ENCODE data around the gene NOTUM. TPM values are rescaled to one million over a fixed set of nuclear protein-coding genes. Genes with fewer than 3 reads are reported as not detected.
"Not testable (repeated sequence)": the region's sequence is repeated elsewhere in the genome, so short reads cannot be mapped to it uniquely, and the experiment has no call there.

NOTUM gene
- total RNA-seq, 1 donor from 2014 or later = not detected

DNA sequence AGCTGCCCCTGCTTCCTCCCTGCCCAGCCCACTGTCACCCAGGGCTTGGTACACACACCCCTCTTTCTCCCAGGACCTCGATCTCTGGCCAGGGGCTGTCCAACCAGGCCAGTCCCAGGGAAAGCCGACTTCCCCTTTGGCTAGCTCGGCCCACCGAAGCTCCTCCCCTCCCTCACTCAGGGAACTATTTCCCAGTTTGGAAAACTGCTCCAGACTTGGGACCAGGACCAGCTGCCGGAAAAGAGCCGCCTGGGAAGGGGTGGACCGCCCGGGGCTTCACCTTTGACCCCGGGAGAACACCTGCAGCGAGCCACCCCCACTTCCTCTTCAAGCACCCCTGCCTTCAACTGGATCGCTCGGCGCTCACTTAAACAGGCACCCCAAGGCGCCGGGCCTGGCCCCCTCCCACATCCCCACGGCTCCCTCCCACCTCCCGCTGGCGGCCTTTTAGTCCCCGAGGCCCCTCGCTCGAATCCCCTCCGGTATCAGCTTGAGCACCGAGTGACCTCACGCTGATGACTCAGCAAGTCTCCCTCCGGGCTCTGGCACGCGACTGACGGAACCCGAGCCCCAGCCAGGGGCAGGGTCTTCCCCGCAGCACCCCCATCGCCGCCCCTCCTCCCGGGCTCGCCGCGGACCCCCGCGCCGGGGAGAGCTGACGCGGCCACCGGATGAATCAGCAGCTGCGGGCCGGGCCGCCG, 34.4 kb downstream of the NOTUM start:
- DNase-seq (ENCODE audit: low spot score) = no peak

DNA sequence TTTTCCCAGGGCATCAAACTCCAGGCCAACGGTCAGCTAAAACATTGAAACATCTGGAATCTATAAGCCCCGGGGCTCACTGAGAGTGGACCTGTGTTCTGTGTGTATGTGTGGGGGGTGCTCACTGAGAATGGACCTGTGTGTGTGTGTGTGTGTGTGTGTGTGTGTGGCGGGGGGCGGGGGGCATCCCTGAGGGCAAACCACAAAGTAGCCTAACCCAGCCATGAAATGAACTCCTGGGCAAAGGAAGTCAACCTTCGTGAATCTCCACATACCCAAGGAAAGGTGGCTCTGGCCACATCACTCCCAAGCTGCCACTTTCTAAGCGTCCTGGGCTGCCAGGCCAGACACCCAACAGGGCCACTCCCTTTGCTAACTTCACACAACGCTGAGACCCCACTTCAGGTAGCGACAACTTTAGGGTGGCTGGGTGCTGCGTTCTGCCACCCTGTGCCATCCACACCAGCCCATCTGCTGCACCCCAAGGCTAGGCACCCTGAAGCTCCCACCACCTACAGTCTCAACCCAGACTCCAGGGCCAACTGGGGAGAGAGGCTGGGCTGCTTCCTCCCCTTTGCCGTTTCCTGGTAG, 35.0 kb downstream of the NOTUM start:
- DNase-seq (ENCODE audit: low spot score) = no peak

DNA sequence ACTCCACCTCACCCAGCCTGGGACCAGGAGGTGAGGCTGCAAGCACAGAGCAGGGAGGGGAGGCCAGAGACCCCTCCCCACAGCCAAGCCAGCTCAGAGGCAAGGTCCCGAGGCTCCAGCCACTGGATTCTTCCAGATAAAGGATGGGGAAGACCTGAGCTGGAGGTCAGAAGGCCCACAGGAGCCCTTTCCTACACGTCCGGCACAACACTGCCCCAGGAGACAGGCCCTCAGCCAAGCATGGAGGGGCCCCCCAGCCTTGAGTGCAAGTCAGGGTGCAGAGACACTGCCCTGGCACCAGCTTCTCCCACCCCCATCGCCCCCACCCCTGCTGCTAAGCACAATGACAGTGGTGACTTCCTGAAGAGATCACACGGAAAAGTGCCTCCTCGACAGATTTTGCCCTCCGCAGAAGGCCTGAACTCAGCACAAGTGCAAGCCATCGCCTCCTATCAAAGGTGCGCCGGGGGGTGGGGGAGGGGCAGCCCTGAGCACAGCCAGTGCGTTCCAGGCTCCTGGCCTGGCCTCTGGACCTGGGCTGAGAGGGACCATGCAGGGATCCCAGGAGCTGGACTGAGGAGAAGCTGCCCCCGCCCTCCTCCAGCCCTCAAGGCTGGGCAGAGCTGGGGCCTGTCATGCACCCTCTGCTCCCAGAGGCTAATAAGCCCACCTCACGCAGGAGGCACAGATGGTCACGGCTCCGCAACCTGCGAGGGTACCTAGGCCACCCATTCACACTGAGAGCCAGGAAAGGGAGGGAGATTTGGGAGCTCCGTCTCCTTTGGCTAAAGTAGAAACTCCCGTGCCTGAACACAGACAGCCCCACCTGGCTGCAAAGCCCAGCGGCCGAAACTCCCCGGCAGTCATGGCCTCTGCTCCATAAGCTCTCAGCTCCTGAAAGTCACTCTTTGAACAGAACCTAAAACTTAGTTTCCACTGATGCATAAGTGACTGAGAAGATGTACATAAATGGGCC, 36.1 kb downstream of the NOTUM start:
- DNase-seq (ENCODE audit: low spot score) = no peak

DNA sequence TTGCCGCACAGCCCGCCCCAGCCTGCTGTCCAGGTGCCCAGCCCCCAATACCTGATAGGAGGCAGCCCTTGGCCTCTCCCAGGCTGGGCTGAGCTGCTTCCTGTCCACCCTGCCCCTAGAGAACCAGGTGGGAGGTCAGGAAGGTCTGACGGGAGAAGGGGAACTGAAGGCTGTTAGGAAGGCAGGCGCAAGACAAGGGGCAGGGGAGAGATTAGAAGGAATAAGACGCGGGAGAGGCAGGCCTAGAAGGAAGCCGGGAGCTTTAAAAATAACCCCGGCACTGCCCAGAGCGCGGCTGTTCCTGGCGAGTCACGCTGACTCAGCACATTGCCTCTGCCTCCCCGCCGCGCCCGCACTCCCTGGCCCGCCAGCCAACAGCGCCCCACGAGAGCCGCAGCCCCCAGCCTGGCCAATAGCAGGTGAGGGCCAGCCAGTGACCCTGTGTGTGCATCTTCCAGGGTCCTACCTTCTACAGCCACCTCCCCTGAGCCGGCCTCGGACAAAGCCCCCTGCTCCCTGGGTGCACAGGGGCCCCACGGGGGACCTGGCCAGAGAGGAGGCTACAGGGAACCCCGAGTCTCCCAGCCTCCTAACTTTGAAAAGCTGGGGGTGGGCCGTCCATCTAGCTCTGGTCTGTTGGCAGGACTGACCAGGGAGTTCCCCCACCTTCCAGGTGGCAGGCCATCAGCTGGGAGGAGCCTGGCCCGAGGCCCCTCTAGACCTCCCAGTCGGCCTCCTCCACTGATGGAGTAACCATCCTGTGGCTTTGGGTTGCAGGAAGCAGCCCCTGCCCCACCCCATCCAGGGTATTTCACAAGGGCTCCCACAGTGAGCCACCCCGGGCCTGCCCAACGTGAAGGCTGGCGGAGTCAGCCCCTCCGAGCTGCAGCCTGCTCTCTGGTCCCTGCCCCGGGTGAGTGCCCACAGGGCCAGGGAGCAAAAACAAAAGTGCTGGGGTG, 37.4 kb downstream of the NOTUM start:
- DNase-seq (ENCODE audit: low spot score) = no peak

DNA sequence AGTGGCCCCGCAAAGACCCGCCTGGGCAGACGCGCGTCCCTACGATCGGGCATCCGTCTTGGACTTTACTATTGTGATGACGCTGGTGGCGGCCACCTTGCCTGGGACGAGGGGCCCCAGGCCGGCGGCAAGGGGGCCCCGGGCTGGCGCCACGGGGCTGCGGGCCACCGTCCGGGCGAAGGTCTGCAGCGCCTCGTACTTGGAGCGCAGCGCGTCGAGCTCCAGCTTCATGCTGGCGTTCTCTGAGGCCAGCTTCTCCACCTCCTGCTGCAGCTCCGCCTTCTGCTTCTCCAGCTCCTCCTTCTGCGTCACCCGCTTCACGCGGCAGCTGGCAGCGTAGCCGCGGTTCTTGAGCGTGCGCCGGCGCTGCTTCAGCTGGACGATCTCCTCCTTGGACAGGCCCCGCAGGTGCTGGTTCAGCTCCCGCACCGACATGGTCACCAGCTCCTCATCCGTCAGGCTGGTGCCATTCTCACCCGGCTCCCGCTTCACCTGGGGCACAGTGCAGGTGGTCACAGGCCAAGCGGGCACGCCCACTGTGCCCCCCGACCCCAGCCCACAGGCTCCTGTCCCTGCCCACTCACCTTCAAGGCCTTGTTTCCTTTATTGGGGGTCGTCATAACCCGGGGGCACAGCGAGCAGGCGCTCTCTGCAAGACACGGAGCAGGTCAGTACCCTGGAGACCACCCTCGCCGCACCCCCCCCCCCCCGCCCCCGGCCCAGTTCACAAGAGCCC, 38.3 kb downstream of the NOTUM start:
- no peak for DNase-seq (ENCODE audit: low spot score)

DNA sequence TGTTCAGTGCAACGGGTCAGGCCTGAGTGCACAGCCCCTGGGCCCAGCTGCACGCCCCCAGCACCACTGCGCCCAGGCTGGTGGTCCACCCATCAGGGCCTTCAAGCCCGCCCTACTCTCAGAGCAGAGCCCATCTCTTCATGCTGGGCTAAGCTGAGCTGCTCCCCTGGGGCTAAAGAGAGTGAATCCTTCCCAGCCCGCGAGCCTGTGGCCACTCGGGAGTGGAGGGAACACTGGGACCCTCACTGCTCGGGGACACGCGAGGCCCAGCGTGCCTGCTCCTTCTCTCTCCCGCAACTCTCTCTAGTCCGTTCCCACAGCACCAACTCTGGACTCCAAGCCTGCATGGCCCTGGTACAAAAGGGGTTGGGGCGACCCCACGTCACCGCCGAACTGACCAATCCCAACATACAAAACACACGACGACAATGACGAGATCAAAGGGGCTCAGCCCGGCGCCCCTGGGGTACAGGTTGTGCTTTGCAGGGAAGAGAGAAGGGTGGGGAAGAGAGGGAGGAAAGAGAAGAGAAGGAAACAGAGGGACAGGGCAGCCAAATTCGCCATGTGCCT, 38.9 kb downstream of the NOTUM start:
- no peak for DNase-seq (ENCODE audit: low spot score)

DNA sequence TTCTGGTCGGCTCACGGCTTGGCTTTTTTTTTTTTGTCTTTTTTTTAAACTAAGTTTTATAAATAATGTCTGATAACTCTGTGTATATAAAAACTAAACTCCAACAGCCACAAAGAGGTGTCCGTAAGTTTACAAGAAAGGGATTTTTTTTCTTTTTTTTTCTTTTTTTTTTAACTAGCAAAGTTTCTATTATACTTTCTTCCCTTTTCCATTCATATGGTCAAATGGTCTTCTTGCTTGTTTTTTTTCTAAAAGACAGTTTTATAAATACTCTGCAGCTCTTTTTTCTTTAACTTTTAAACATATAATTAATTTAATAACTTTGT, 39.5 kb downstream of the NOTUM start:
- DNase-seq (ENCODE audit: low spot score) = no peak

DNA sequence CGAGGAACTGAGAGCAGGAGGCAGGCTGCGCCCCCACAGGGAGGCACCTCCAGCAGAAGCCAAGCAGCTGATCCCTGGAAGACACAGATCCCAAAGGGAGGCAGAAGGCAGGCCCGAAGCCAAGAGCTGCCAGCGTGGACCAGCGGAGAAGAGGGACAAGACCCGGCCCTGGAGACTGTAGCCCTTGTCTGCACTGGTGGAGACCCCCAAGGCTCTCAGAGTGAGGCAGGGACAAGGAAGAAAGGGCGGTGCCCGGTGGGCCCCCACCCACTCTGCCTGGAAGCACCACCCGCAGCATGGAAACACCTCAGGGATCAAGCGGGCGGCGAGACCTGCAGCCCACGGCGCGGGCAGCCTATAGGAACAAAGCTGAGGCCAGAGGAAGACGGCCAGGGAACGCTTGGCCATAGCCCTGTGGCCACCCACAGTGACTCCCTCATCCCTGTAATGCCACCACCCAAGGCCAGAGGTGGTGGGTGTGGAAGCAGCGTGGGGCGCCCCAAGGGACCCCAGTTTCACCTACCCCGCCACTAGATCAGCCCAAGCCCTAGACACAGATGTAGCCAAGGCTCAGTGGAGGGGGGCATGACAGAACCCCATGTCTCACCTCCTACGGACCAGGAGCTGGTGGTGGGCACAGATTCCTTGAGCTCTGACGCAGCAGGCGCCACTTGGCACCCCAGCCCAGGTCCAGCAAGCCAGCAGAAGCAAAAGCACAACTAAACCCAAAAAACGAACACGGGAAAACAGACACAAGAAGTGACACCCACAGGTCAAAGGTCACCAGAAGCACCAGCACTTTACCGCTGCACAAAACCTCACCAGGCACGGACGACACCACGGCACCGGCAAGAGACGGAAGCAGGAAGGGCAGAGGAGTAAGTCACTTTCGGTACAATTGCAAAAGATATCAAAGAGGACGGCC, 40.1 kb downstream of the NOTUM start:
- no peak for DNase-seq (ENCODE audit: low spot score)

DNA sequence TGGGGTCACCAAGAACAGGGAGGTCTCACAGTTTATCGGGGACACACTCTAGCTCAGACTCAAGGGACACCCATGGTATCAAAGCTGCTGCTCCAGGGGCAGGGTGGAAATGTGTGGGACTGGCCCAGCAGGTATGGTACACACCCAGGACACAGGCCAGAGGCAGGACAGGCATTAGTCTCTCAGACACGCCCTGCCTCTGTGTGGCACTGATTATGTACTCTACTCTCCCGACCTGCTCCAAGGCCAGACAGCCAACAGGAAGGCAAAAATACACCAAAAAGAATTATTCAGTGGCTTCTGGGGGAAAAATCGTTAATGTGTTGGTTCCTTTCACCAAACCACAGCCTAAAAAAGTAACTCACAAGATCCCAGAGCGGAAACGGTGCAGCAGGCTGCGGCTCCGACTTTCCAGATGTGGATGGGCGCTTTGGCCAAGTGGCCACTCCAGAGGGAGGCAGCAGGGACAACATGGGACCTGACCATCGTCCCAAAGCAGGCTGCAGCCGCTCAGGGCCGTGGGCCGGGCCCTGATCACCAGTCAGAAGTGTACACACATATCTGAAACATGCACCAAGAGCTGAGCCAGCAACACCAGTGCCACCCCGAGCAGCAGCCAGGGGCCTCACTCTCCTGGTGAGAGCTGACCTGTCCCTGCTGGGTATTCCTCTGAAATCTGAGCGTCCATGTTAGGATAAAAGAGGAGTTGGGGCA, 42.0 kb downstream of the NOTUM start:
- no peak for DNase-seq (ENCODE audit: low spot score)

DNA sequence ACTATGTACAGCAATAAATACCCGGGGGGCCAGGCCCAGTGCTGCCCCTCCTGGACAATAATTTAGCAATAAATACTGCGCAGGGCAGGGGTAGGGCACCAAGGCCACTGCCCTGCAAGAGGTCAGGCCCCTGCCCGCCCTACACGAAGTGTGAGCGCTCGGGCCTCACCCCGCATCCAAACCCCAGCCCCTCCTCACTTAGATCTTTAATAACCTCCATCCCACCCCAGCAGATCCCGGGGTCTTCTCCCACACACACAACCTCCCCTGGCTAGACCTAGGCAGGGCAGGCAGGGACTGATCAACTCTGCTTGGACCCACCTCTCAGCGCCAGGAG, 42.7 kb downstream of the NOTUM start:
- DNase-seq (ENCODE audit: low spot score) = not testable (repeated sequence)

DNA sequence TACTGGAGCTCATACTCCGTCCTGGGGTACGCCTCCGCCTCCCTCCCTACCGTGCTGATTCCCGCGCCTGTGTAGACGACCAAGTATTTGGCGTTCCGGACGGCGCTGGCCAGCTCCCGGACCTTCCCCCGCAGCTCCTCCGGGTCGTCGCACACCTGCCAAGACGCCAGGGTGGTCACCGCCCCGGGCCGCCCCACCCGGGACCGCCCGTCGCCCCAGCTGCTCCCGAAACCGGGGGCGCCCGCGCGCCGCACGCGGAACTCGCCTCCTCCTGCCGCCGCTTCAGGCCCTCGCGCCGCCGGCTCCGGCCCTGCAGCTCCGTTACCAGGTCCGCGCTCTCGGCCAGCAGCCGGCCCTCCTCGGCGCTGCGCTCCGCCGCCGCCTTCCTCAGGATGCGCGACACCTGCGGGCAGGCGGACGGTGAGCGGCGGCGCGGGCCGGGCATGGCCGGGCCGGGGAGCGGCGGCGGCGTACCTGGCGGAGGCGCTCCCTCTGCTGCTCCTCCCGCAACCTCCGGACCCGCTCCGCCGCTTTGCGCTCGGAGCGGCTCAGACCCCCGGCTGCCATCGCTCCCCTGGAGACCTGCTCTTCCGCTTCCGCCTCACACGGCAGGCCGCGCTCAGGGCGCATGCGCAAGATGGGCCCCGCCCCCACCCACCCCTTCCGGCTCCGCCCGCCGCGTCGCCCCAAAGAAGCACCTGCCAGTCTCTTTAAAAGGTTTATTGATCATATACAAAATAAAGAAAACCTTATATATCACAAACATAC, 43.2 kb downstream of the NOTUM start, which contains the start of gene SIRT7:
TSS of gene SIRT7 (minus strand) at position 612 of the 768 bp plus-strand sequence. CDS start at position 567, 45 bp downstream.
- peak; percentile 95 for DNase-seq (ENCODE audit: low spot score)

DNA sequence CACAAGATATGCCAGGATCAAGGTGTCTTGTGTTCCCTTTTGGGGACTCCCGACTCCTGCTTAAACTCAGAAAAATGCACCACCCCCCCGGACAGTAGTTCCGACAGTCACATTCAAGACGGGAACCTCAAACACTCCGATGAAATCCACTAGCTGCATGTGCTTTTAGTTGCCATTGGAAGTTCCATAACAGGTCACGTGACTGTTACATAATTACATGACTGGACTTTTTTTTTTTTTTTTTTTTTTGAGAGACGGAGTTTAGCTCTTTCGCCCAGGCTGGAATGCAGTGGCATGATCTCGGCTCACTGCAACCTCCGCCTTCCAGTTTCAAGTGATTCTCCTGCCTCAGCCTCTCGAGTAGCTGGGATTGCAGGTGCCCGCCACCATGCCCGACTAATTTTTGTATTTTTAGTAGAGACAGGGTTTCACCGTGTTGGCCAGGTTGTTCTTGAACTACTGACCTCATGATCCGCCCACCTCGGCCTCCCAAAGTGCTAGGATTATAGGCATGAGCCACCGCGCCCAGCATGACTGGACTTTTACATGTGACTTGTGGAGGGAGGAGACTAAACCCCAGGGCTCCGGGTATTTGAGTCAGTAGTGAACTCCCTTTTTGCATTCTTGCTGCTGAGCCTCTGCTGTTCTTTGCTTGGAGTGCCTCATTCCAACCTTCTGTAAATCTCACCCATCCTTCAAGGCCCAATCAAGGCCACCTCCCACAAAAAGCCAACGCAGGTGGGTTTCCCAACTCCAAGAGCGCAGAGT, 44.6 kb downstream of the NOTUM start:
- DNase-seq (ENCODE audit: low spot score) = no peak

DNA sequence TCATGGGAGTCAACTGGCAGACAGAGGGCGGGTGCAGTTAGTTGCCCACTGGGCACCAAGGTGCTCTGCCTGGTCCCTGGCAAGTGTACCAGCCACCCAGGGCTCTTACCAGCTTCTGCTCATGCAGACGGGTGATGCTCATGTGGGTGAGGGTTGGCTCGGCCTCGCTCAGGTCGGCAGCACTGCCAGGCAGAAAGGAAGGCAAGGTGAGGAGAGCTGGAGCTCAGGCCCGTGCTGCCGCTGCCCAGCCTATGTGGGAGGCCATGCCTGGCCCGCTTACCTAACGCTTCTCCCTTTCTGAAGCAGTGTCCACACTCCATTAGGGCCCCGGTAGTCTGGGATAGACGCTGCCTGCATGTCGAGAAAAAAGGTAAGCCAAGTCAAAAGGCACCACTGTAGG, 45.7 kb downstream of the NOTUM start:
- no peak for DNase-seq (ENCODE audit: low spot score)

DNA sequence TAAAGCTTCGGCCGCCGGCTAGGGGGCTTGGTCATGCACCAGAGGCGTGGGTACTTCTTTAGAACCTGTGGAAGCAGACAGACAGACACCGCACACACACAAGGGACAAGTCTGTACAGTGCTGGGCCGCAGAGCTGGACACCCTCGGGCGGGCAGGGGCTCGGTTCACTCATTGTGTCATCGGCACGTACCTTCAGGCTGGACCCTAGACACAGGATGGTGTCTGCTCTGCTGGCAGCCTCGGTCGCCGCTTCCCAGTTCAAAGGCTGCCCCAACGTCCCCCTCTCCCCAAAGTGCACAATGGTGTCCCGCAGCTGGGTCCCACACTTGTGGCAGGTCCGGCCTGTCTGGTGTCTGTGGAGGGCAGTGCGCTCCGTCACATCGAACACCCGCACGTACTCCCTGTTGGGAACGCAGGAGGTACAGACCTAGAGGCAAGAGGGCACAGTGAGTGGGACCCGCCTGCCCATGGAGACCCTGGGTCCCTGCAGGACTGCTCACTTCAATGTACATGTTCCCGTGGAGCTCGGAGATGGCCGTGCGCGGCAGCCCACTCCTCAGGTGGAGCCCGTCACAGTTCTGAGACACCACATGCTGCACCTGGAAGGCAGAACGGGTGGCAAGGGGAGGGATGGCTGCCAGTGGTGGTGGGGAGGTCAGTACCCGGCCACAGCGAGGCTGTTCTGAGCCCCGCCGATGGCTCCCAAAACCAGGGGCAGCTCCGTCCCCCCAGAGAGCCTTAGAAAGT, 46.7 kb downstream of the NOTUM start:
- no peak for DNase-seq (ENCODE audit: low spot score)

DNA sequence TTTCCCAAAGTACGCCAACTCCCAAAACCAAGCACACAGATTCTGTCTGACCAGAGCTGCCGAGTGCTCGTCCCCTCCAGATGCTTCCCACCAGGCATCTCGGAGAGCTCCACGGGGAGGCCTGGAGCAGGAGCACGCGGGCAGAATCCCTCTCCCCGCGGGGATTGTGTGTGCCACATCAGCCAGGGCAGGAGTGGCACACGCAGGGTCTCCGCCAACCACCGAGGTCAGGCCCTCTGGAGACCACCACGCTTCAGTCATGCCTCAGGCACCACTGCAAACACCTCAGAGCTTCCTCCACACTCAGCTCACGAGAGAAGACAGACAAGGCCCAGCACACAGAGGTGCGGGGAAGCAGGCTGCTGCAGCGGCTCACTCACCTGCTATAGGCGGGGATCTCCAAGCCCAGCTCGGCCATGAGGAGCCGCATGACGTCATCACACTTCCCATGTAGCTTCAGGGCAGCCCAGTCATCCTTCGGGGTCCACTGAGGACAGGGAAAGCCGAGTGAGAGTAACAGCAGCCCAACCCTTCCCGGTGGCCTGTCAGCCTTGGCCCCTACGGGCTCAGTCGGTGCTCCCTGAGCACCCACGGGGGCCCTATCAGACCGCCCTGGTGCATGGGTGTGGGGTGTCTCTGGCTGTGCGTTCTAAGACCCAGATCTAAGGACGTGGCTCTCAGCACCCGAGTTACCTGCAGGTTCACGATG, 47.4 kb downstream of the NOTUM start:
- DNase-seq (ENCODE audit: low spot score) = no peak
